ENCODE measurements around the gene SAG.

The SAG gene

DNA sequence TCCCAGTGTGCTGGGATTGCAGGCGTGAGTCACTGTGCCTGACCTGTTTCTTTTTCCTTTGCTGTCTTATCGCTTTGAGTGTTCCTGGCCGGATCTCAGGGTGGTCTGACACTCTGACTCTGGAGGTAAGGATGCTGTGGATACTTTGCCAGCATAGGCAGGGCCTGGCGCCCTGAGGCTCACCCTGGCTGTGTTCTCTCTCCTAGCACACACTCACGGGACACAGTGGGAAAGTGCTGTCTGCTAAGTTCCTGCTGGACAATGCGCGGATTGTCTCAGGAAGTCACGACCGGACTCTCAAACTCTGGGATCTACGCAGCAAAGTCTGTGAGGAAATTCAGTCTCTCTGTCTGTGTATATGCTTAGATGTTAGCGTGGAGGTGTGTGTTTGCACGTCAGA, 18.0 kb upstream of the SAG start:
- Histone ChIP-seq H3K4me3 (ENCODE audit: low read depth in 1 of 2, low read length in 2 of 2) (no peak overlapping the region), H3K36me3 (ENCODE audit: insufficient read depth, low read length) (peaks cover 76% of the 10 kb centered on the region), H3K9ac (ENCODE audit: low read length) (no peak overlapping the region), H3K27ac (ENCODE audit: low read depth, low read length) (no peak overlapping the region), H3K9me3 (ENCODE audit: low read length) (no peaks in the 10 kb centered on the region), H3K27me3 (ENCODE audit: control insufficient read depth in 1 of 2, insufficient read depth in 2 of 2, low read length in 2 of 2) (no peaks in the 10 kb centered on the region), H3K4me1 (ENCODE audit: insufficient read depth, low read length) (no peaks in the 10 kb centered on the region)

DNA sequence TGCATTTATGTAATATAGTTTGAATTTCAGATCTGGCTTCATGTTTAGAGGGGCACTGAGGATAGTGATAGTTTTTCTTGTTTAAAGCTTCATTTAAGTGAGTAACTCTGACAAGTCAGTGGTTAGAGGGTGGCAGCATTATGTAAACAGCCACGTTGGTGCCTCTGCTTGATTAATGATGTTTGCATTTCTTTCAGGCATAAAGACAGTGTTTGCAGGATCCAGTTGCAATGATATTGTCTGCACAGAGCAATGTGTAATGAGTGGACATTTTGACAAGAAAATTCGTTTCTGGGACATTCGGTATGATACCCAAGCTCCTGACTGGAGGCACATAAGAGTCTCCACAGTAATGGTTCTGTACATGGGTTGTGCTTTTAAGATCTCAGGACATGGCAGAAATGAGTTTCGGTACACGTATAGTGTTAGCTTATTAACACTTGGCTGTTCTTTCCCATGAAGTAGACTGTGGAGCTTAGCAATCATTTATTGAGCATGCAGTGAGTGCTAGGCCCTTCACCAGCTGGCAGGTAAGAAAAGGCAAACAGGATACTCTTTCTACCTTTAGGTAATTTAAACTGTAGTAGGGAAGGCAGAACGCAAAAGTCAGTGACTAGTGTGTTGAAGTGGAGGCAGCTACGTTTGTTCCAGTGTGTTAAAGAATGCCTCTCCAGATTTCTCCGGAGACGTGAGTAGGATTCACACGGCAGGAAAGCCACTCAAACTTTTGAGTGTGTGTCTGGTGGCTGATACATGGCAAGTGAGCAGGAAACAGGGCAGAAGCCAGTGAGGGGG, 17.4 kb upstream of the SAG start:
- Histone ChIP-seq H3K4me1 (ENCODE audit: insufficient read depth, low read length) (no peaks in the 10 kb centered on the region), H3K4me3 (ENCODE audit: low read depth in 1 of 2, low read length in 2 of 2) (no peak overlapping the region), H3K27me3 (ENCODE audit: control insufficient read depth in 1 of 2, insufficient read depth in 2 of 2, low read length in 2 of 2) (no peaks in the 10 kb centered on the region), H3K9me3 (ENCODE audit: low read length) (no peaks in the 10 kb centered on the region), H3K9ac (ENCODE audit: low read length) (no peak overlapping the region), H3K27ac (ENCODE audit: low read depth, low read length) (no peak overlapping the region), H3K36me3 (ENCODE audit: insufficient read depth, low read length) (peaks cover 77% of the 10 kb centered on the region)

DNA sequence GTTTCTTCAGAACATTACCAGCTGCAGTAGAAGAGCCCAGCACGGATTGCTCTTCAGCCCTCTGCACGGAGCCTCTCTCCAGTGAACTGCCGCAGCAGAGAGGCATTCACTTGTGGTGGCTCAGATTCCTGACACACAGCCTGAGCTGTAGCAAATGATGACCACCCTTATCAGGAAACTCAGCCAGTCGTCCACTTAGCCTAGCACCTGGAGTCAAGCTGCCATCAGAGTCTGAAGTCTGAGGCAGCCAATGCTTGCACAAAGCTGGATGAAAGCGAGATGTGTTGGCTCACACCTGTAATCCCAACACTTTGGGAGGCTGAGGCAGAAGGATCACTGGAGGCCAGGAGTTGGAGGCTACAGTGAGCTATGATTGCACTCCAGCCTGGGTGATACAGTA, 11.7 kb upstream of the SAG start:
- H3K4me3 ChIP-seq (ENCODE audit: low read depth in 1 of 2, low read length in 2 of 2): no peak overlapping the region
- no peak overlapping the region for H3K27ac ChIP-seq (ENCODE audit: low read depth, low read length)
- no peaks in the 10 kb centered on the region for H3K9me3 ChIP-seq (ENCODE audit: low read length)
- H3K27me3 ChIP-seq (ENCODE audit: control insufficient read depth in 1 of 2, insufficient read depth in 2 of 2, low read length in 2 of 2): no peaks in the 10 kb centered on the region
- peaks cover 56% of the 10 kb centered on the region for H3K36me3 ChIP-seq (ENCODE audit: insufficient read depth, low read length)
- no peaks in the 10 kb centered on the region for H3K4me1 ChIP-seq (ENCODE audit: insufficient read depth, low read length)
- no peak overlapping the region for H3K9ac ChIP-seq (ENCODE audit: low read length)

- H3K27ac ChIP-seq (ENCODE audit: low read depth, low read length): no peak overlapping the region
- no peaks in the 10 kb centered on the region for H3K9me3 ChIP-seq (ENCODE audit: low read length)
- no peaks in the 10 kb centered on the region for H3K4me1 ChIP-seq (ENCODE audit: insufficient read depth, low read length)
- H3K27me3 ChIP-seq (ENCODE audit: control insufficient read depth in 1 of 2, insufficient read depth in 2 of 2, low read length in 2 of 2): no peaks in the 10 kb centered on the region
- H3K36me3 ChIP-seq (ENCODE audit: insufficient read depth, low read length): peaks cover 44% of the 10 kb centered on the region
- no peak overlapping the region for H3K9ac ChIP-seq (ENCODE audit: low read length)
- no peak overlapping the region for H3K4me3 ChIP-seq (ENCODE audit: low read depth in 1 of 2, low read length in 2 of 2)
Observed at GRCh38 chr2:233297076-233297475, 10.5 kb upstream of the SAG start.

DNA sequence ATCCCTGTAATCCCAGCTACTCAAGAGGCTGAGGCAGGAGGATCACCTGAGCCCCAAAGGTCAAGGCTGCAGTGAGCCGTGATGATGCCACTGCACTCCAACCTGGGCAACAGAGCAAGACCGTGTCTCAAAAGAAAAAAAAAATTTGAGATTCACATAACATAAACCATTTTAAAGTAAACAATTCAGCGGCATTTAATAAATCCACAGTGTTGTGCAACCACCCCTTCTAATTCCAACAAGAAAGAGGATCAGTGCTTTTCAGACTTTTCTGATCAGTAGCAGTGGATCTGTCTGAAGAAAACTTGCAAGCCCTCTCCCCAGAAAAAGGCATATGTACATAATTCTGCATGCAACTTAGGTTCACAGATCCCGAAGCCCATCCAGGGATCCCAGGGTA, 7.2 kb upstream of the SAG start:
- no peaks in the 10 kb centered on the region for H3K4me1 ChIP-seq (ENCODE audit: insufficient read depth, low read length)
- peaks cover 11% of the 10 kb centered on the region for H3K36me3 ChIP-seq (ENCODE audit: insufficient read depth, low read length)

DNA sequence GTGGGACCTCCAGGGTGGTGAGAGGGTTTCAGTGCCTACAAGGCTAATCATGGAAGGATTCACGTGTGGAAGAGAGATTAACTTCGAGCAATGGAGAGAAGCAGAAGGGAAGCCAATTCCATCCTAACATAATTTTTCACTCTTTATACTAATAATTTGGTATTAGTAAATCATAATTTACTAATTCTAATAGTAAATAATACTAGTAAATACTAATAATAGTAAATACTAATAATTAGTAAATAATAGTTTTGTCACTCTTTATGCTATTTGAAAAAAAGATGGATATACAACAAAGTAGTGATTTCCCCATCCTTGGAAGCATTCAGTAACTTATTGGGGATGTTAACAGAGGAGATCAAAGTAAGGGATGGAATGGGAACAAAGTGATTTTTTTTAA, 6.4 kb upstream of the SAG start:
- Histone ChIP-seq H3K9ac (ENCODE audit: low read length) (no peak overlapping the region), H3K27me3 (ENCODE audit: control insufficient read depth in 1 of 2, insufficient read depth in 2 of 2, low read length in 2 of 2) (no peaks in the 10 kb centered on the region), H3K4me3 (ENCODE audit: low read depth in 1 of 2, low read length in 2 of 2) (no peak overlapping the region), H3K27ac (ENCODE audit: low read depth, low read length) (no peak overlapping the region), H3K36me3 (ENCODE audit: insufficient read depth, low read length) (peaks cover 3% of the 10 kb centered on the region), H3K4me1 (ENCODE audit: insufficient read depth, low read length) (no peaks in the 10 kb centered on the region), H3K9me3 (ENCODE audit: low read length) (no peaks in the 10 kb centered on the region)

More for the DNA sequence above, 7.2 kb upstream of the SAG start:
- Histone ChIP-seq H3K27me3 (ENCODE audit: control insufficient read depth in 1 of 2, insufficient read depth in 2 of 2, low read length in 2 of 2) (no peaks in the 10 kb centered on the region), H3K9me3 (ENCODE audit: low read length) (no peaks in the 10 kb centered on the region), H3K4me3 (ENCODE audit: low read depth in 1 of 2, low read length in 2 of 2) (no peak overlapping the region), H3K9ac (ENCODE audit: low read length) (no peak overlapping the region), H3K27ac (ENCODE audit: low read depth, low read length) (no peak overlapping the region)

DNA sequence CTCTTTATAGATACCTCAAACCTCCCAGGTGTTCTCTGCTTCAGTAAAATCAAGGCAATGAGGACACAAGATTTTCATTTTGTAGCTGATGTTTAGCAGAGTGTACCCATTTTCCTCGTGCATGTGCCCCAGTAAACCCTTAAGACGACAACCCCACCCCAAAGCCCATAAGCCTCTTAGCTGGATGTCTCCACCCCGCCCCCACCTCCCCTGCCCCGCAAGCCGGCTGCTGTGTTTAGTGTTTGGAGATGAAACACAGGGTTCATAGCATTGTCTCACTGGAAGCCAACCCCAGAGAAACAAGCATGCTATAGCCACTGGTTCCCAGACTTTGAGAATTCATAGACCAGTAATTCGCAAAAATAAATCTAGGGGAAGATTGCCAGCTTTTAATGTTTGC, 5.8 kb upstream of the SAG start:
- Histone ChIP-seq H3K27ac (ENCODE audit: low read depth, low read length) (no peak overlapping the region), H3K9me3 (ENCODE audit: low read length) (no peaks in the 10 kb centered on the region), H3K4me3 (ENCODE audit: low read depth in 1 of 2, low read length in 2 of 2) (no peak overlapping the region), H3K9ac (ENCODE audit: low read length) (no peak overlapping the region), H3K4me1 (ENCODE audit: insufficient read depth, low read length) (no peaks in the 10 kb centered on the region), H3K27me3 (ENCODE audit: control insufficient read depth in 1 of 2, insufficient read depth in 2 of 2, low read length in 2 of 2) (no peaks in the 10 kb centered on the region), H3K36me3 (ENCODE audit: insufficient read depth, low read length) (no peaks in the 10 kb centered on the region)

GRCh38 chr2:233303252-233303651, 4.4 kb upstream of the SAG start:
- Histone ChIP-seq H3K27ac (ENCODE audit: low read depth, low read length) (no peak overlapping the region), H3K36me3 (ENCODE audit: insufficient read depth, low read length) (no peaks in the 10 kb centered on the region), H3K9ac (ENCODE audit: low read length) (no peak overlapping the region), H3K4me1 (ENCODE audit: insufficient read depth, low read length) (no peaks in the 10 kb centered on the region), H3K4me3 (ENCODE audit: low read depth in 1 of 2, low read length in 2 of 2) (no peak overlapping the region), H3K9me3 (ENCODE audit: low read length) (no peaks in the 10 kb centered on the region), H3K27me3 (ENCODE audit: control insufficient read depth in 1 of 2, insufficient read depth in 2 of 2, low read length in 2 of 2) (no peaks in the 10 kb centered on the region)

GRCh38 chr2:233311241-233311926, 3.8 kb downstream of the SAG start:
- H3K27me3 ChIP-seq (ENCODE audit: control insufficient read depth in 1 of 2, insufficient read depth in 2 of 2, low read length in 2 of 2): no peaks in the 10 kb centered on the region
- H3K4me3 ChIP-seq (ENCODE audit: low read depth in 1 of 2, low read length in 2 of 2): no peak overlapping the region
- H3K27ac ChIP-seq (ENCODE audit: low read depth, low read length): no peak overlapping the region
- H3K4me1 ChIP-seq (ENCODE audit: insufficient read depth, low read length): no peaks in the 10 kb centered on the region
- H3K9me3 ChIP-seq (ENCODE audit: low read length): no peaks in the 10 kb centered on the region
- no peak overlapping the region for H3K9ac ChIP-seq (ENCODE audit: low read length)
- H3K36me3 ChIP-seq (ENCODE audit: insufficient read depth, low read length): no peaks in the 10 kb centered on the region

DNA sequence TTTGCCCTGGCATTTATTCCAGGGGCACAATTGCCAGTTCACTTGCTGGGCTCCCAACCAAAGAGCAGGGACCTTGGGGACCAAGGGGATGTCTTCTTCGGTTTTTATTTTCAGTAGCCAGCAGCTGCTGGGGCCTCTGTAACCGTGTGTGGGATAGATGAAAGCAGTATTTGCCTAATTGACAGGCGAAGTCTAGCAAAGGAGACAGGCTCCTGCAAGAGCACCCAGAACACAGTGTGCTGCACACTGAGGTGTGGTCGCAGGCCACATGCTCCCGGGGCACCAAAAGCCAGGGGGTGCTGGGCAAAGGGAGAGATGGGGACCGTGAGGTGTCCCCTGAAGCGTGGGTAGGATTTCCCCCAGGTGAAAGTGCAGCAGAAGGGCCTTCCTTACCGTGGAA, 5.3 kb downstream of the SAG start:
- Histone ChIP-seq H3K4me3 (ENCODE audit: low read depth in 1 of 2, low read length in 2 of 2) (no peak overlapping the region), H3K27me3 (ENCODE audit: control insufficient read depth in 1 of 2, insufficient read depth in 2 of 2, low read length in 2 of 2) (no peaks in the 10 kb centered on the region), H3K27ac (ENCODE audit: low read depth, low read length) (no peak overlapping the region), H3K36me3 (ENCODE audit: insufficient read depth, low read length) (no peaks in the 10 kb centered on the region), H3K4me1 (ENCODE audit: insufficient read depth, low read length) (no peaks in the 10 kb centered on the region), H3K9me3 (ENCODE audit: low read length) (no peaks in the 10 kb centered on the region), H3K9ac (ENCODE audit: low read length) (no peak overlapping the region)

DNA sequence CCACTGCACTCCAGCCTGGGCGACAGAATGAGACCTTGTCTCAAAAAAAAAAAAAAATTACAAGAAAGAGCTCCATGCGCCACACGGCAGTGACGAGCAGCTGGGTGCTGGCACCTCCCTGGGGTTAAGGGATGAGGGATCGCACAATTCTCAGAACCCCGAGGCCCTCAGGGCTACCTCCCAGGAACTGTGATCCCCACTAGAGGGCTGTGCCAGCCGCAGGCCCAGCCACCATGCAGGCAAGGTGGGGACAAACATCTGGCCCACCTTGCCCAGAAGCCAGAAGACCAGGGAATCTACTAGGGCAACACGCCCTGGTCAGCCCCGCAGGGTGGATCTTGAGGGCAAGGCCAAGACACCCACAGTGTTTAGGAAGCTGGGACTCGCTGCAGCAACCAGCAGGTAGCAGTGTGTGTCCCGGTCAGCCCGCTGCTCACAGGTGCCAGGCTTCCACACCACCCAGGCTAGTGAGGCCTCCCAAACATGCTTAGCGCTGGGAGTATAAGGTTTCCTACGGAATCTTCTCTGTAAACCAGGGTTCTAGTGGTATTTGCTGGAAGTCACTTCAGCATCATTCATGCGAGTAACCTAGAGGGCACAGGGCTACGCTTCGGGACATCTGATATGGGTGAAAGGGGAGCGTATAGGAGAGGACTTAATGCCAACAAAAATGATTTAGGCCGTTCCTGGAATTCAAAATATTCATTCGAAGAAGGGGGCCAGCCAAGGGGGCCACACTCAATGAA, 6.7 kb downstream of the SAG start:
- no peak overlapping the region for H3K27ac ChIP-seq (ENCODE audit: low read depth, low read length)
- no peak overlapping the region for H3K9ac ChIP-seq (ENCODE audit: low read length)
- H3K4me1 ChIP-seq (ENCODE audit: insufficient read depth, low read length): no peaks in the 10 kb centered on the region
- H3K4me3 ChIP-seq (ENCODE audit: low read depth in 1 of 2, low read length in 2 of 2): no peak overlapping the region
- H3K9me3 ChIP-seq (ENCODE audit: low read length): no peaks in the 10 kb centered on the region
- H3K36me3 ChIP-seq (ENCODE audit: insufficient read depth, low read length): no peaks in the 10 kb centered on the region
- H3K27me3 ChIP-seq (ENCODE audit: control insufficient read depth in 1 of 2, insufficient read depth in 2 of 2, low read length in 2 of 2): no peaks in the 10 kb centered on the region
